D341Med (cell line): Measurements from ENCODE around the gene PHF23.

Experiments used
- DNase-seq: peaks from one replicate; pipeline ENCODE4 v3.0.0; 2012; ENCODE audit warnings: low spot score

Gene PHF23

GRCh38 chr17:7239091-7240027, at the start of gene PHF23:
Gene PHF23, minus strand, starts transcription at chr17:7239457. Its CDS starts 178 bp downstream, at chr17:7239279.
- DNase-seq = peak; percentile 88

GRCh38 chr17:7285679-7286078, 46.4 kb upstream of the PHF23 start:
- DNase-seq = no peak

GRCh38 chr17:7284911-7285310, 45.7 kb upstream of the PHF23 start:
- DNase-seq = no peak

- no peak for DNase-seq
Measured at GRCh38 chr17:7283471-7284216, 44.4 kb upstream of the PHF23 start.

GRCh38 chr17:7282752-7283321, 43.6 kb upstream of the PHF23 start:
- DNase-seq = no peak

GRCh38 chr17:7281953-7282751, 42.9 kb upstream of the PHF23 start:
- DNase-seq = no peak

GRCh38 chr17:7281074-7281952, 42.1 kb upstream of the PHF23 start, which contains the start of gene SLC2A4:
Gene SLC2A4, plus strand, starts transcription at chr17:7281718. Its CDS starts 217 bp downstream, at chr17:7281935.
- peak; percentile 94 for DNase-seq

- peak; percentile 74 for DNase-seq
Measured at GRCh38 chr17:7280519-7281073, 41.3 kb upstream of the PHF23 start.

GRCh38 chr17:7279448-7279847, 40.2 kb upstream of the PHF23 start:
- no peak for DNase-seq

- DNase-seq = no peak
Measured at GRCh38 chr17:7266784-7267183, 27.5 kb upstream of the PHF23 start.

GRCh38 chr17:7263801-7264078, 24.5 kb upstream of the PHF23 start:
- no peak for DNase-seq

- DNase-seq = no peak
Measured at GRCh38 chr17:7262935-7263800, 23.9 kb upstream of the PHF23 start.

- DNase-seq = no peak
Measured at GRCh38 chr17:7262192-7262934, 23.1 kb upstream of the PHF23 start, which contains the start of gene CLDN7. Gene CLDN7, minus strand, starts transcription at chr17:7262478. Its CDS starts 435 bp downstream, at chr17:7262043.

GRCh38 chr17:7261379-7262191, 22.3 kb upstream of the PHF23 start:
- no peak for DNase-seq

- no peak for DNase-seq
Measured at GRCh38 chr17:7260651-7261378, 21.6 kb upstream of the PHF23 start.

- DNase-seq = no peak
Measured at GRCh38 chr17:7260151-7260550, 20.9 kb upstream of the PHF23 start.

- no peak for DNase-seq
Measured at GRCh38 chr17:7259555-7259889, 20.3 kb upstream of the PHF23 start.
